Brain pericyte (primary cell): ENCODE results near the gene RFX5.
"Not testable (repeated sequence)": the region's sequence is repeated elsewhere in the genome, so short reads cannot be mapped to it uniquely, and the experiment has no call there.

Experiments
- DNase-seq: peaks from one replicate; pipeline ENCODE4 v3.0.0-alpha.2; 2012; ENCODE audit warnings: low read depth, low spot score

Gene RFX5

DNA sequence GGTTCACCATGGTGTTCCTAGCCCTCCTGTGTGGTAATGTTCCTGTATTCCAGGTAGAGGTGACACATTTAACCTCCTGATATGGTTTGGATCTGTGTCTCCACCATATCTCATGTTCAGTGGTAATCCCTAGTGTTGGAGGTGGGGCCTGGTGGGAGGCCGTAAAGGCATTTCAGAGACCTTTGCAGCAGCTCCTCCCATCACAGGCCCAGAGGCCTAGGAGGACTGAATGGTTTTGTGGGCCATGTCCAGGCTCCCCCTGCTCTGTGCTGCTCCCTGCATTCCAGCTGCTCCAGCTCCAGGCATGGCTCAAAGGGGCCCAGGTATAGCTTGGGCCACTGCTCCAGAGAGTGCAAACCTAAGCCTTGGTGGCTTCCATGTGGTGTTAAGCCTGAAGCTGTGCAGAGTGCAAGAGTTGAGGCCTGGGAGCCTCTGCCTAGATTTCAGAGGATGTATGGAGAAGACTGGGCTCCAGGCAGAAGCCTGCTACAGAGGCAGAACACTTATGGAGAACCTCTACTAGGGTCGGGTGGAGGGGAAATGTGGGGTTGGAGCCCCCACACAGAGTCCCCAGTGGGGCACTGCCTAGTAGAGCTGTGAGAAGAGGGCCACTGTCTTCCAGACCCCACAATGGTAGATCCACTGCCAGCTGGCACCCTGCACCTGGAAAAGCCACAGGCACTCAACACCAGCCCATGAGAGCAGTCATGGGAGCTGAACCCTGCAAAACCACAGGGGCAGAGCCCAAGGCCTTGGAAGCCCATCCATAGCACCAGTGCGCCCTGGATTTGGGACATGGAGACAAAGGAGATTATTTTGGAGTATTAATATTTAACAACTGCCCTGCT, 15.5 kb upstream of the RFX5 start:
- no peak for DNase-seq

- DNase-seq: no peak
These were observed 14.8 kb upstream of the RFX5 start for GRCh38 chr1:151361883-151362282.

DNA sequence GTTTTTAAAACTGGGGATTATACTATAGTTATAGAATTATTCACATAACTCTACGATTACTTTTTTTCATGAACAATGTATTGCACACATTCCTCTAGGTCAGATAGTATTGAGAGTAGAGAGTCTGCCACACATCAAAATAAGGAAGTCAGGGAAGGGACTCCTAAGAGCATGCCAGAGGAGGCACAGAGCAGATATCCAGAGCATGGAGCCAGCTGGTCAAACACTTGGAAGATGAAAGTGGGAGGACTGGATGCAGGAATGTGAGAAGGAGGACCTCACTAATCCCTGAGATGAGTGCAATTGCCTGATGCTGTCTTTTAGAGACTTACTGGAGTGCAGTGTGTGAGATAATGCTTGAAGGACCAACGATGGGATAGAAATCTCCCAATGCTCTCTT, 9.6 kb upstream of the RFX5 start:
- no peak for DNase-seq

- no peak for DNase-seq
These were observed 5.1 kb upstream of the RFX5 start for GRCh38 chr1:151352021-151352718.

DNA sequence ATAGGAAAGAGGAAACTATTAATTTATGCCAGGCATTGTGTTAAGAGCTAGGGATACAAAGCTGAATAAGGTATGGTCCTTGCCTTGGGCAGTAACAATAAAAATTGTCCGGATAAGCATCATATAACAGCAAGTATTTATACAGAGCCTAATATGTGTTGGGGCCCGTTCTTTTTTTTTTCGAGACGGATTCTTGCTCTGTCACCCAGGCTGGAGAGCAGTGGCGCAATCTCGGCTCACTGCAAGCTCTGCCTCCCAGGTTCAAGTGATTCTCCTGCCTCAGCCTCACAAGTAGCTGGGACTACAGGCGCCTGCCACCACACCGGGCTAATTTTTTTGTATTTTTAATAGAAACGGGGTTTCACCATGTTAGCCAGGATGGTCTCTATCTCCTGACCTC, 3.3 kb upstream of the RFX5 start:
- DNase-seq: not testable (repeated sequence)

DNA sequence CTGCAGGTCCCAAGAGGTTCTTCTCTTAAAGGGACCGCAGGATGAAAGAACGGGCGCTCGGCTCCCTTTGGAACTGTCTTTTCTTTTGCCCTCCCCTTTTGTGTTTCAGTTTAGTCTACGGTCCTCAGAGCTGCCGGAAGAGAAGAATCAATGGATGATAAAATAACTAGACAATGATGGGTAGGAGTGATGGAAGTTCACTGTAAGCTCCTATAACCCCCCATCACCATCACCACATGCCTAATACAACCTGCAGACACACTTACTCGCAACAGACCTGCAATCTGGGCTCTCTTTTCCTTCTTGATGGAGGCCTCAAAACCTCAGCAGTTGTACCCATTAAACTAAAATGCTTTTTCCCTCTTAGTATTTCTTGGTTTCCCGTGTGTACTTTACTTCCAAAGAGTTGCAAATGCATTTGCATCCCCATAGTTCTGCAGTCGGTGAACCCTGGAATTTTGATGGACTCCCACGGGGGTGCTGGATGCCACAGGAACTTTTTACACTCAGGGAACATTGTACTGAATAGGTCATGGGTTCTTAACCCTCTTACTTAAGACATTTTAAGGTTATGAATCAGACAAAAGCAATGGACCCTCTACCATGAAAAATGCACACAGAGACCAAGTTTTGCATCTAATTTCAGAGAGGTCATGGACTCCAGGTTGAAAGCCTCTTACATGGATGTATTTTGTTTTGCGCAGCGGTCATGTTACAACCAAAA, 633 bp upstream of the RFX5 start:
- DNase-seq: no peak

GRCh38 chr1:151346082-151346768, 827 bp downstream of the RFX5 start:
- DNase-seq: no peak

- DNase-seq: no peak
These were observed 2.8 kb downstream of the RFX5 start for GRCh38 chr1:151344291-151344690.

- DNase-seq: no peak
These were observed 3.5 kb downstream of the RFX5 start for GRCh38 chr1:151343587-151343986.

DNA sequence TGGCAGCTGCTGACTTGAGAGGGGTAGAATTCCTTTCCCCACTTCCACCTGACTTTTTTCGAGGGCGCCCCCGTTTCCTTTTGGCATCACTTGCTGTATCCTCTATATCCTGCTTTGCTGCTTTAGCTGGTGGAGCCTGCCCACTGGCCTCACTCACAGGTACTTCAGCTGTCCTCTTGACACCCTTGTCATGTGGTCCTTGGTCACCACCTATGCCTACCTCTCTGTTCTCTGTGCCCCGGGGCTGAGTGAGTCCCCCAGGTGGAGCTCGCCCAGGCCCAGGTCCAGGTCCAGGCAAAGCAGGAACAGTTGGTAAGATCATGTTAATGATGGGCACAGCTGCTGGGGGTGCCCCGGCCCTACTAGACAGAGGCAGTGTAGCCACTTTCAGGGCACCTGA, 4.5 kb downstream of the RFX5 start:
- no peak for DNase-seq

DNA sequence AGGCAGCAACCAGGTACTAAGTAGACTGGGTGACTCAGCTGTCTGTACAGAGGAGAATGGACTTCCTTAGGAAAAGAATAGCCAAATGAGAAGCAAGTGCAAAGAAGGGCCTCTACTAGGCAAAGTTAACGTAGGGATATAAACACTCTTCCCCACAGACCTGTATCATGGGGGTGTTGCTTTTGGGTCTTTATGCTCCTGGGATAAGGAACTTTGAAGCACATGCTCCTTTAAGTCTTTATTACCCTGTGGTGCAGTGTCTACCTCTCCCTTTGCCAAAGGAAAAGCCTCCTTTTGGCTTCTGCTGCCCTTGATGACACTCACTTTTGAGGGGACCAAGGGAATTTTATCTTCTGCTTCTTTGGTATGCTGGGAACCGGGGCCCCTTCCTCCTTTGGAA, 5.0 kb downstream of the RFX5 start:
- DNase-seq: no peak

GRCh38 chr1:151340870-151341754, 5.9 kb downstream of the RFX5 start:
- peak; percentile 42 for DNase-seq

DNA sequence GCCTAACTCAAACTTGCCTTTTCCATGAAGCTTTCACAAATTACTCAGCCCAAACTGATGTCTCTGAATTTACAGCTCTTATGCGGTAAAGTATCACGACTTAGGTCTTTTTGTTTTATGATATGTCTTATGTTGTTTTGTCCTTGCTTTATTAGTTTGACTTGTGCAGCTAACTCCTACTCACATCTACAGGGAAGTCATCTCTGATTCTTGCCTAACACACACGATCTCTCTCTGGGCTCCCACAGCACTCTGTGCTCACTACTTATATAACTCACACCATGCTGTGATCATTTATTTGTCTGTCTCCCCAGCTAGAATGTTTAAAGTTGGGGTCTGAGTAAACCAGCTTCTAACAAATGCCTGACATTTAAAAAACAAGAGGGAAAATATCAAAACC, 10.5 kb downstream of the RFX5 start:
- no peak for DNase-seq

- no peak for DNase-seq
These were observed 12.2 kb downstream of the RFX5 start for GRCh38 chr1:151334822-151335221.

- no peak for DNase-seq
These were observed 19.0 kb downstream of the RFX5 start for GRCh38 chr1:151327903-151328674.

GRCh38 chr1:151327223-151327902, 19.7 kb downstream of the RFX5 start, which contains the start of gene PI4KB:
Gene PI4KB (minus strand): TSS chr1:151327416. CDS start chr1:151316481, 10,935 bp downstream.
- peak; percentile 92 for DNase-seq

GRCh38 chr1:151326619-151327222, 20.3 kb downstream of the RFX5 start:
- no peak for DNase-seq

DNA sequence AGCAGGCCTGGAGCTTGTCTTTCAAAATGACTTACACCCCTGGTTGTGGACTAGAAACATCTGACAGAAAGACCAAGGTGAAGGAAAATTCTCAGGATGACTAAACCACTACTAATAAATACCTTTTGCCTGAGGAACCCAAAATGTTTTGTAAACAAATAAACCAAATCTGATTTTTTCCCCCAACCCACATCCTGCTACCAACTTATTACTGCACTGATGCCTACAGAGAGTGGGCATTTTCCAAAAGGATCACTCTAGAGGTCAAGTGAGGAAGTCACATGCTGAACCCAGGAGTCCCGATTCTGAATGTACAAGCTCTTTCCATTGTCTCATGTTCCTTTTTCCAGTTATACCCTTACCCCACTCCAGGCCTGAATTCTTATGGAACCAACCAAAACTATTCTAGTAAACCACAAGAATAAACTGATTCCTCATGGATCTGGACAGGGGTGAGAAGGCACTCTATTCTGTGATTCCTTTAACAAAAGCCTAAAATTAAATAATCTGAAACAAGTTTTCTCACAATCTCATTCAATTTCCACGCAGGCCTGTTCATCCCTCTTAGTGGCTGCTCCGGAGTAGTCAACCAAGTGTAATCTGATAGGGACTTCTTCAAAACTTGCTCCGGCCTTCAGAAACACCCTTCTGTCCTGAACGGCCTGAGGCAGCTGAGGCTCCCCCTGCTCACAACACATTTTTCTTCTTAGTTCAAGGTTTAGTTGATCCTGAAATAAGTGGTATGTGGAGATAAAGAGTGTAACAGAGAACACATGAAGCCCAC, 21.2 kb downstream of the RFX5 start:
- DNase-seq: no peak
